HEK293T (cell line): ENCODE data around the gene KAT14.
"Not testable (repeated sequence)": the region's sequence is repeated elsewhere in the genome, so short reads cannot be mapped to it uniquely, and the experiment has no call there.

ENCODE experiments used
- CTCF ChIA-PET: fragments of 350-600 bp; formaldehyde crosslinking; extraction: SDS; loops from one replicate; lab custom pipeline; 2021; ENCODE audit warnings: antibody characterized with exemption, inconsistent platforms; lab: Yijun Ruan, JAX
- POLR2A ChIA-PET: fragments of 350-600 bp; formaldehyde crosslinking; extraction: SDS; loops from one replicate; lab custom pipeline; 2020; ENCODE audit warnings: antibody characterized with exemption, inconsistent platforms; lab: Yijun Ruan, JAX
- DNase-seq: peaks from one replicate; pipeline ENCODE4 v3.0.0; 2012; ENCODE audit warnings: mixed read lengths; ENCODE audit errors: extremely low spot score
- ARNT ChIP-seq: fragments of 450-650 bp; IDR thresholded peaks from 2 replicates; pipeline ENCODE4 v1.6.1; 2017; ENCODE audit warnings: mild to moderate bottlenecking
- BHLHE40 ChIP-seq: fragments of 450-650 bp; IDR thresholded peaks from 2 replicates; pipeline ENCODE4 v1.6.1; 2016; ENCODE audit warnings: mild to moderate bottlenecking, moderate library complexity, borderline replicate concordance
- CTBP1 ChIP-seq: fragments of 450-650 bp; IDR thresholded peaks from 2 replicates; pipeline ENCODE4 v1.6.1; 2016; ENCODE audit warnings: borderline replicate concordance
- ELF4 ChIP-seq: fragments of 450-650 bp; IDR thresholded peaks from 2 replicates; pipeline ENCODE4 v1.6.1; 2017; ENCODE audit warnings: antibody characterized with exemption
- FOXA1 ChIP-seq: fragments of 450-650 bp; IDR thresholded peaks from 2 replicates; pipeline ENCODE4 v1.6.1; 2016; ENCODE audit warnings: mild to moderate bottlenecking
- FOXK2 ChIP-seq: fragments of 450-650 bp; IDR thresholded peaks from 2 replicates; pipeline ENCODE4 v1.6.1; 2016; ENCODE audit warnings: mild to moderate bottlenecking
- FOXM1 ChIP-seq: fragments of 450-650 bp; IDR thresholded peaks from 2 replicates; pipeline ENCODE4 v1.6.1; 2017; ENCODE audit warnings: mild to moderate bottlenecking, borderline replicate concordance
- HDGF ChIP-seq: fragments of 450-650 bp; IDR thresholded peaks from 2 replicates; pipeline ENCODE4 v1.6.1; 2017; ENCODE audit warnings: antibody characterized with exemption, borderline replicate concordance
- L3MBTL2 ChIP-seq: fragments of 450-650 bp; conservative IDR thresholded peaks from 2 replicates; pipeline ENCODE4 v1.6.1; 2016; ENCODE audit warnings: mild to moderate bottlenecking
- LEF1 ChIP-seq: fragments of 450-650 bp; IDR thresholded peaks from 2 replicates; pipeline ENCODE4 v1.6.1; 2017; ENCODE audit warnings: mild to moderate bottlenecking, borderline replicate concordance
- NFRKB ChIP-seq: fragments of 450-650 bp; IDR thresholded peaks from 2 replicates; pipeline ENCODE4 v1.6.1; 2016; ENCODE audit warnings: mild to moderate bottlenecking, moderate library complexity
- SP1 ChIP-seq: fragments of 450-650 bp; IDR thresholded peaks from 2 replicates; pipeline ENCODE4 v1.6.1; 2017
- SUZ12 ChIP-seq: fragments of 450-650 bp; IDR thresholded peaks from 2 replicates; pipeline ENCODE4 v1.6.1; 2016; ENCODE audit warnings: mild to moderate bottlenecking
- TARDBP ChIP-seq: fragments of 450-650 bp; IDR thresholded peaks from 2 replicates; pipeline ENCODE4 v1.6.1; 2016
- ZNF384 ChIP-seq: fragments of 450-650 bp; IDR thresholded peaks from 2 replicates; pipeline ENCODE4 v1.6.1; 2016
- TF ChIP-seq, protein P1 (sequence below): fragments of 450-650 bp; IDR thresholded peaks from 2 replicates; pipeline ENCODE4 v1.6.1; 2016

The KAT14 gene

DNA sequence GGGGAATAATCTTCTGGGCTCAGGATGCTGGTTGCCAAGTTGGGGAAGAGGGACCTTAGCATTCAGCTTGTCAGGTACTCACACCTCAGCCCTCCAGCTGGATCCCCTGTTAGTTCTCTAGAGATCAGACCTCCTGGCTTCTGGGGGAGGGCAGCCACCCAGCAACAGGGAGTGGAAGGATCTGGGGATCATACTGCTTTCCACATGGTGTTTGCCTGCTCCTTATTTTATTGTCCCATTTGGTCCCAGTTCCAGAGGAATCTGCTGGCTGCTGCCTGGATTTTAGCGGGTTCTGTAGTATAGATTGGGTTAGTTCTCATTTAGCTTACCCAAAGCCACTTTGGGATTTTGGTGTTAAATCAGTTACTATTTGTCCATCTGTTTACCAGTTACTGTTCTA lies 29.3 kb downstream of the KAT14 start:
- CTCF ChIA-PET, result no interaction called here
- TF ChIP-seq FOXM1, result no peak
- no peak for TF ChIP-seq HDGF
- TF ChIP-seq FOXA1, result no peak
- TF ChIP-seq, protein P1, sequence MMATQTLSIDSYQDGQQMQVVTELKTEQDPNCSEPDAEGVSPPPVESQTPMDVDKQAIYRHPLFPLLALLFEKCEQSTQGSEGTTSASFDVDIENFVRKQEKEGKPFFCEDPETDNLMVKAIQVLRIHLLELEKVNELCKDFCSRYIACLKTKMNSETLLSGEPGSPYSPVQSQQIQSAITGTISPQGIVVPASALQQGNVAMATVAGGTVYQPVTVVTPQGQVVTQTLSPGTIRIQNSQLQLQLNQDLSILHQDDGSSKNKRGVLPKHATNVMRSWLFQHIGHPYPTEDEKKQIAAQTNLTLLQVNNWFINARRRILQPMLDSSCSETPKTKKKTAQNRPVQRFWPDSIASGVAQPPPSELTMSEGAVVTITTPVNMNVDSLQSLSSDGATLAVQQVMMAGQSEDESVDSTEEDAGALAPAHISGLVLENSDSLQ, result no peak
- TF ChIP-seq ELF4, result no peak
- no peak for TF ChIP-seq TARDBP
- no peak for TF ChIP-seq CTBP1
- TF ChIP-seq ZNF384, result no peak
- TF ChIP-seq FOXK2, result no peak
- no peak for TF ChIP-seq LEF1
- TF ChIP-seq NFRKB, result no peak
- TF ChIP-seq SP1, result no peak
- TF ChIP-seq L3MBTL2, result no peak
- no peak for TF ChIP-seq ARNT
- TF ChIP-seq BHLHE40, result no peak
- TF ChIP-seq SUZ12, result no peak
- POLR2A ChIA-PET, result no interaction called here
- no peak for DNase-seq

DNA sequence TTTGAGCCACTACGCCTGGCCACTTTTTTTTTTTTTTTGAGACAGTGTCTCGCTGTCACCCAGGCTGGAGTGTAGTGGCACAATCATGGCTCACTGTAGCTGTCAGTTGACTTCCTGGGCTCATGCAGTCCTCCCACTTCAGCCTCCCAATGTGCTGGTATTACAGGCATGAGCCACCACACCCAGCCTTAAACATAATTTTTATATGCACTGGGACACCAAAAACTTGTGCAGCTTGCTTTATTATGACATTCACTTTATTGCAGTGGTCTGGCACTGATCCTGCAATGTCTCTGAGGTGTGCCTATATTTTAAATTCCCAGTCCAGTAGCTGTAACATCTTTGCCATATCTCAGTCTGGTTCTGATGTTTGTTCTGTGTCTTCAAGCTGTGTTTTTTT lies 34.7 kb downstream of the KAT14 start:
- no peak for TF ChIP-seq TARDBP
- TF ChIP-seq CTBP1, result no peak
- TF ChIP-seq SUZ12, result no peak
- no peak for TF ChIP-seq ARNT
- TF ChIP-seq ELF4, result no peak
- no peak for TF ChIP-seq FOXM1
- TF ChIP-seq, protein P1, result no peak
- TF ChIP-seq SP1, result no peak
- no peak for TF ChIP-seq FOXK2
- no peak for TF ChIP-seq ZNF384
- TF ChIP-seq LEF1, result no peak
- no peak for TF ChIP-seq BHLHE40
- TF ChIP-seq HDGF, result no peak
- no peak for TF ChIP-seq FOXA1
- TF ChIP-seq NFRKB, result no peak
- TF ChIP-seq L3MBTL2, result no peak
- CTCF ChIA-PET, result no interaction called here
- DNase-seq, result no peak
- POLR2A ChIA-PET, result no interaction called here

DNA sequence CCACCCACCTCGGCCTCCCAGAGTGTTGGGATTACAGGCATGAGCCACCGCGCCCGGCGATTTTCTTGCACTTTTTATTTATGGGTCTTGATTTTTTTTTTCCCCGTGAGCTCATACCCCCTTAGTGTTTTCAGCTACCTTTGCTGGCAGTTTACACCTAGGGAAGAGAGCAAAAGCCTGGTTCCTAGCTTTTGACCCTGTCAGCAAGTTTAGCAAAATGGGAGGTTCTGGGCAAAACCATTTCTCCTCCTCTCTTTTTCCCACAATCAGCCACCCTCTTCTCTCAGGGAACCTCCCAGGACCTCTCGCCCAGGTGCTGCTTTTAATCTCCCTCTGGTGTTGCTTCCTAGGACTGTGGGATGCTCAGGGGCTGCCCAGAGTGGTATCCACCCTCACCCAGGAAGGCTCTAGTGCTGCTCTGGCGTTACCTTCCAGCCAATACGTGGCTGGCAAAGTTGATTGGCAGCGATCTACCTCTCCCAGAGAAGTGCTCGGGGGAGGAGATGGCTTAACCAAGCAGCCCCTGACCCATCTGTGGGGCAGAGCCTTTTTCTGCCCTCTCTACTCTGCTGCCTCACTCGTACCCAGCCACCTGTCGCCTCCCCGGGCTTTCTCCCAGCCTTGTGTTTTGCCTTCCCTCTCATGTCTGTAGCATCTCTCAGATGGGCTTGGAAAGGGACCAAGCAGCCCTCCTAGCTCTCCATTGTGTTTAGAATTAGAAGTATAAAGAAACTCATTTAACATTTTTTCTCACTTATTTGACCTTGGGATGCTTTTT lies 37.4 kb downstream of the KAT14 start:
- CTCF ChIA-PET, result no interaction called here
- POLR2A ChIA-PET, result interaction anchor here (1.0 to 1.4 kb wide), 2 partner anchors 20 to 37 kb away, joined by 3 read pairs; no protein-coding TSS in a partner anchor
- TF ChIP-seq ARNT, result no peak
- no peak for TF ChIP-seq NFRKB
- no peak for TF ChIP-seq ZNF384
- TF ChIP-seq, protein P1, result no peak
- TF ChIP-seq LEF1, result no peak
- TF ChIP-seq TARDBP, result no peak
- TF ChIP-seq CTBP1, result no peak
- no peak for TF ChIP-seq FOXK2
- no peak for TF ChIP-seq SP1
- TF ChIP-seq BHLHE40, result no peak
- TF ChIP-seq FOXA1, result no peak
- TF ChIP-seq HDGF, result no peak
- no peak for TF ChIP-seq L3MBTL2
- no peak for TF ChIP-seq FOXM1
- no peak for TF ChIP-seq ELF4
- TF ChIP-seq SUZ12, result no peak
- DNase-seq, result no peak

DNA sequence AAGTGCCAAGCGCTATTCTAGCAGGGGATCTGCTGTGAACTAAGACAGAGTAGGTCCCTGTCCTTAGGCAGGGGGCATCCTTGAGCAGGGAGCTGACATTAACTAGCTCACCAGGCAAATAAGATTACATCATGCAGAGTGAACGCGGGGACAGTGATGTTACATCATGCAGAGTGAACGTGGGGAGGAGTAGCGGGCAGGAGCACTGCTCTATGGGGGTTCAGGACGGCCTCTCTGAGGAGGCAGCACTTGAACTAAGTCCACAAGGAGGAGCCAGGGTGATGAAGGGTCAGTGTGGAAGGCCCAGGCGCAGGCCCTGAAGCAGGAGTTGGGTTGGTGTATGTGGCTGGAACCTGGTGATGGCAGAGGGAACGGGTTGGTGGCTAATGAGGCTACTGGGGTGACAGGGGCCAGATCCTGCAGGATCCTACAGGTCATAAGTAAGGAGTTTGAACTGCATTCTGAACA lies 38.7 kb downstream of the KAT14 start:
- CTCF ChIA-PET, result interaction anchor here (0.5 to 0.6 kb wide), 2 partner anchors 123 to 182 kb away, joined by 3 read pairs; no protein-coding TSS in a partner anchor
- POLR2A ChIA-PET, result interaction anchor here (1.0 to 1.4 kb wide), 2 partner anchors 38 to 112 kb away, joined by 3 read pairs; partner anchors contain the start of gene ZNF133

DNA sequence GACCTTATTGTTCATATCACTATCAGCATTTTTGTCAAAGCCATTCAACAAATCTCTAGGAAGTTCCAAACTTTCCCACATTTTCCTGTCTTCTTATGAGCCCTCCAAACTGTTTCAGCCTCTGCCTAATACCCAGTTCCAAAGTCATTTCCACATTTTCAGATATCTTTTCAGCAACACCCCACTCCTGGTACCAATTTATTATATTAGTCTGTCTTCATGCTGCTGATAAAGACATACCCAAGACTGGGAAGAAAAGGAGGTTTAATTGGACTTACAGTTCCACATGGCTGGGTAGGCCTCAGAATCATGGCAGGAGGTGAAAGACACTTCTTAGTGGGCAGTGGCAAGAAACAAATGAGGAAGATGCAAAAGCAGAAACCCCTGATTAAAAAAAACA lies 42.7 kb downstream of the KAT14 start:
- DNase-seq, POLR2A ChIA-PET, CTCF ChIA-PET: not testable (repeated sequence)

More for the DNA sequence above, 38.7 kb downstream of the KAT14 start:
- DNase-seq, result no peak
- TF ChIP-seq ELF4 (no peak), FOXM1 (no peak), SUZ12 (no peak), HDGF (no peak), SP1 (no peak), LEF1 (no peak), FOXA1 (no peak), NFRKB (no peak), BHLHE40 (no peak), ZNF384 (no peak), TARDBP (no peak), FOXK2 (no peak), ARNT (no peak), L3MBTL2 (no peak), CTBP1 (no peak)
- TF ChIP-seq, protein P1, result no peak
